ENCODE data around the gene SETD3. TPM values are rescaled to one million over a fixed set of nuclear protein-coding genes. Genes with fewer than 3 reads are reported as not detected.

The SETD3 gene
- total RNA-seq, 6 donors from 2014 or later = 59.7 to 99.2 (median 77.6) TPM

DNA sequence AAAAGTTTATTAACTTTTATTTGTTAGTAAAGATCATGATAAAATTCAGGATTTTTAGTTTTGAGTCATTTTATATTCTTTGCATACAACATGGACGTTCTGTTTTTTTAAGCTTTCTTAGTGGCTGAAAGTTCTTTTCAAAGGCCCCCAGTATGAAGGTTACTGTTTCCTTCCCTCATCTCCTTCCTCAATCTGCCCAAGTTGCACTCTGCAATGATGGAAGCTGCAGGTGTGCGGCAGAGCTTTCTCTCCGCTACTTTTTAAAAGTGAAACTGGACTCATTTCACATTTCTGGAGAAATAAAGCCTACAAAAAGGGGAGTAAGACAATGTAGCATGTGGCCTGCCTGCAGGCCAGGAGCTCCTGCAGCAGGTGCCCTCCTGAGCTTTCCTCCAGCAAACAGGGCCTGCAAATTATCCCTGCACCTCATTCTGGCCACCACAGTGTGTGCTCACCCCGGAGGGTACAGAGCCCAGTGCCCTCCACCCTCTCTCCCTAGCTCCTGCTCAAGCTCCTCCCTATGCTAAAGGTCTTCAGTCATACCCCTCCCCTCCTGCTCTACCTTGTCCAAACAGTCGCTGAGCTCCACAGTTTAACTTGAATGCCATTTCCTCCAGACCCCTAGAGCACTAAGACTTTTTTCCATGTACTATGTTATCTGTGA lies 78.9 kb downstream of the SETD3 start:
- H3K27me3 ChIP-seq = no peaks in the 10 kb centered on the region
- H3K36me3 ChIP-seq = peaks cover 33 to 90% (median 47%) of the 10 kb centered on the region in 4 donors
- ATAC-seq (ENCODE audit: low FRiP score in 2 of 2) (peak in 1 of 2 donors; percentile 59), DNase-seq (no peak)
- peaks cover 0 to 3% (median 0%) of the 10 kb centered on the region in 4 donors for H3K4me1 ChIP-seq
- H3K9me3 ChIP-seq = no peaks in the 10 kb centered on the region
- H3K27ac ChIP-seq = no peak overlapping the region
- H3K4me3 ChIP-seq = no peak overlapping the region
- TF ChIP-seq POLR2A (IDR thresholded peaks at IDR 0.05) = no peak
- TF ChIP-seq, protein P1, sequence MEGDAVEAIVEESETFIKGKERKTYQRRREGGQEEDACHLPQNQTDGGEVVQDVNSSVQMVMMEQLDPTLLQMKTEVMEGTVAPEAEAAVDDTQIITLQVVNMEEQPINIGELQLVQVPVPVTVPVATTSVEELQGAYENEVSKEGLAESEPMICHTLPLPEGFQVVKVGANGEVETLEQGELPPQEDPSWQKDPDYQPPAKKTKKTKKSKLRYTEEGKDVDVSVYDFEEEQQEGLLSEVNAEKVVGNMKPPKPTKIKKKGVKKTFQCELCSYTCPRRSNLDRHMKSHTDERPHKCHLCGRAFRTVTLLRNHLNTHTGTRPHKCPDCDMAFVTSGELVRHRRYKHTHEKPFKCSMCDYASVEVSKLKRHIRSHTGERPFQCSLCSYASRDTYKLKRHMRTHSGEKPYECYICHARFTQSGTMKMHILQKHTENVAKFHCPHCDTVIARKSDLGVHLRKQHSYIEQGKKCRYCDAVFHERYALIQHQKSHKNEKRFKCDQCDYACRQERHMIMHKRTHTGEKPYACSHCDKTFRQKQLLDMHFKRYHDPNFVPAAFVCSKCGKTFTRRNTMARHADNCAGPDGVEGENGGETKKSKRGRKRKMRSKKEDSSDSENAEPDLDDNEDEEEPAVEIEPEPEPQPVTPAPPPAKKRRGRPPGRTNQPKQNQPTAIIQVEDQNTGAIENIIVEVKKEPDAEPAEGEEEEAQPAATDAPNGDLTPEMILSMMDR (IDR thresholded peaks at IDR 0.05) = no peak
- no peak for TF ChIP-seq POLR2AphosphoS5 (IDR thresholded peaks at IDR 0.05)
- TF ChIP-seq EP300 (IDR thresholded peaks at IDR 0.05) = no peak
- 55 to 71% methylated on average over 5 of the region's 5 CpGs for WGBS, 2 donors

DNA sequence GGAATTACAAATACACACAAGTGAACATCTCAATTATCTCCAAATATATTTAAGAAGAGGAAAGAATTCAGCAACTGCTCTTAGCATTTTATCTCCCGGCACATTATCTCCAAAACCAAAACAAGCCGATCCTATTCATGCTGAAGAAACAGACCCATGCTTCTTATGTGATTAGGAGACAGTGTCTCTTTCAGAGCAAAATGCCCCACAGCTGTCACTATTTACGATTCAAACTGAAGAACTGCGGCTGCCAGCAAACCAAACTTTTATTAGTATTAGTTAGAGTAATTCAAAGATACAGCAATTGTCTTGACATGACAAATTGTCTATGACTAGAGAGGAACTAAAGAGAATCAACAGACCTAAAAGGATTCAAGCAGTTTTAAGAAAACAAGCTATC lies 79.4 kb downstream of the SETD3 start:
- DNase-seq (no peak), ATAC-seq (ENCODE audit: low FRiP score in 2 of 2) (no peak)
- WGBS, 2 donors = 79 to 84% methylated on average over 4 of the region's 4 CpGs
- Histone ChIP-seq H3K9me3 (no peaks in the 10 kb centered on the region), H3K27me3 (no peaks in the 10 kb centered on the region), H3K4me1 (peaks cover 0 to 6% (median 0%) of the 10 kb centered on the region in 4 donors), H3K27ac (no peak overlapping the region), H3K4me3 (no peak overlapping the region), H3K36me3 (peaks cover 33 to 89% (median 45%) of the 10 kb centered on the region in 4 donors)
- TF ChIP-seq, protein P1 (IDR thresholded peaks at IDR 0.05) = no peak
- TF ChIP-seq EP300 (IDR thresholded peaks at IDR 0.05) (no peak), POLR2AphosphoS5 (IDR thresholded peaks at IDR 0.05) (no peak), POLR2A (IDR thresholded peaks at IDR 0.05) (no peak)

DNA sequence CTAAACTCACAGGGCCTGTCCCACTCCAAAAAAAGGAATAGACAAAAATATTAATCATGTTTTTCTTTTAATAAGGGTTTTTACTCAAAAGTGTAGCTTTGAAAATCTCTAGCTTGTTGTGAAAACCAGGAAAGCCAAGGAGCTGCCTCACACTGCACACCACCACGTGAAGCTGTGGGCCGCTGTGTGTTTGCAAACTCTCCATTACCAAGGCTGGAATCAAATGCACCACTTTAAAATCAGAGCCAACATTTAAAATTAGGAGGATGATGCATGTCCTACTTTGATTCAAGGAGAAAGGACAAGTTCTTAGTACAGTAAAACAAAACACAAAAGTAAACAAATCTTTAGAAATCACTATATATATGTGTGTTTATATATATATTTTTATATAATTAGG lies 83.0 kb downstream of the SETD3 start:
- Histone ChIP-seq H3K27ac (no peak overlapping the region), H3K27me3 (no peaks in the 10 kb centered on the region), H3K4me1 (peaks cover 0 to 7% (median 4%) of the 10 kb centered on the region in 4 donors), H3K4me3 (no peak overlapping the region), H3K36me3 (peaks cover 17 to 69% (median 30%) of the 10 kb centered on the region in 4 donors), H3K9me3 (no peaks in the 10 kb centered on the region)
- WGBS, 2 donors = 94 to 98% methylated on average over 2 of the region's 2 CpGs
- TF ChIP-seq POLR2A (IDR thresholded peaks at IDR 0.05) (no peak), EP300 (IDR thresholded peaks at IDR 0.05) (no peak), POLR2AphosphoS5 (IDR thresholded peaks at IDR 0.05) (no peak)
- TF ChIP-seq, protein P1 (IDR thresholded peaks at IDR 0.05) = no peak
- ATAC-seq (ENCODE audit: low FRiP score in 2 of 2) = no peak
- no peak for DNase-seq

DNA sequence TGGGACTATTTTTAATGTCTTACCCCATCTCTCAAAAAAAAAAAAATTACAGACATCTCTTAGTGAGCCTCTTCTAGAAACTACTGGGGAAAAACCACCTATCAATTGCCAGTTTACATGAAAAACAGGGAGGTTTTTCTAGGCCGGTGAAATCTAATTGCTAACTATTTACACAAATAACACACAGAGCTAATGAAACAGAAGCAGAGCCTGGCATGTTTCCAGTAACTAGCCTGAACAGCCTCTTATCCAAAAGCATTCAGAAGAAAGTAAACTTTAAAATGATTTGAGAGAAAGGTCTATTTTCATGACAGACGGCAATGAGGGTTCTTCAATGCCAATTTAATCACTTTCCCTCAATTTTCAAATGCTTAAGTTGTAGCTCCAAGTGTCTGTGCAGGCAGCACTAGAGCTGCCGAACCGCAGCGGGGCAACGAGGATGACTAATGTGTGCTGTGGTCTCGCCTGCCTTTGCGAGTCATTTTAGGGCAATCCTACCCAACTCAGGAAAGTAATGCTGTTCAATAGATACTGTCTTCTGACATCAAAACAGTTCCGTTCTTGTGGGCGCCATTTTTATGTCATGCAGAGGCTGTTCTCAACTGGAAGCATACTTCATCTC lies 84.6 kb downstream of the SETD3 start:
- peak in 1 of 2 donors; percentile 40 for DNase-seq
- TF ChIP-seq, protein P1 (IDR thresholded peaks at IDR 0.05) = no peak
- no peak for TF ChIP-seq EP300 (IDR thresholded peaks at IDR 0.05)
- no peak for TF ChIP-seq POLR2A (IDR thresholded peaks at IDR 0.05)
- TF ChIP-seq POLR2AphosphoS5 (IDR thresholded peaks at IDR 0.05) = no peak
- Histone ChIP-seq H3K9me3 (no peaks in the 10 kb centered on the region), H3K27me3 (no peaks in the 10 kb centered on the region), H3K27ac (peak overlapping the region in 1 of 4 donors; percentile 30), H3K4me1 (peaks cover 6 to 23% (median 10%) of the 10 kb centered on the region in 4 donors), H3K36me3 (peaks cover 17 to 60% (median 29%) of the 10 kb centered on the region in 4 donors), H3K4me3 (no peak overlapping the region)
- 52 to 67% methylated on average over 10 of the region's 10 CpGs for WGBS, 2 donors
- no peak for ATAC-seq (ENCODE audit: low FRiP score in 2 of 2)

All from upper lobe of left lung (tissue), 6 donors.